Endothelial cell of umbilical vein (primary cell): ENCODE data around the gene RAB1A. TPM values are rescaled to one million over a fixed set of nuclear protein-coding genes. Genes with fewer than 3 reads are reported as not detected.

ENCODE experiments used
- BruUV-seq: library from RNA; stranded (reverse); fragments of 400-500 nt; replicated peaks from 2 replicates; lab custom pipeline; 2021; lab: Mats Ljungman, UMichigan
- CTCF ChIA-PET: fragments of 300-600, 350-600 bp; sonication (Branson Sonifier 250); formaldehyde crosslinking; loops from one replicate; lab custom pipeline; 2021; ENCODE audit warnings: antibody characterized with exemption, inconsistent platforms; lab: Charles Lee
- POLR2A ChIA-PET: fragments of 300-600, 350-600 bp; sonication (Branson Sonifier 250); formaldehyde crosslinking; loops from one replicate; lab custom pipeline; 2021; ENCODE audit warnings: antibody characterized with exemption, inconsistent platforms; lab: Charles Lee
- DNase-seq: peaks from one replicate; pipeline ENCODE4 v3.0.0-alpha.2; 2011; ENCODE audit warnings: low read depth, low spot score
- FAIRE-seq: peaks from 2 replicates; lab custom pipeline; 2011; peaks lifted over from hg19 to GRCh38; lab: Jason Lieb, UNC
- H2AFZ ChIP-seq: 2 replicates; pipeline ENCODE4 v1.6.0; 2012; ENCODE audit warnings: low read depth, low read length, control low read depth, inconsistent platforms
- H3K27ac ChIP-seq: 2 replicates; pipeline ENCODE4 v1.5.1; 2011; ENCODE audit warnings: low read depth, mild to moderate bottlenecking, control low read depth, low read length, moderate library complexity; ENCODE audit not compliant: insufficient read depth
- H3K27me3 ChIP-seq, 2 experiments: 2 replicates each; pipeline versions ENCODE4 v1.6.0 to v1.6.1; 2011; ENCODE audit warnings: low read length in 2 of 2, mixed read lengths in 1 of 2; ENCODE audit not compliant: control insufficient read depth in 2 of 2, insufficient read depth in 2 of 2
- H3K36me3 ChIP-seq, 2 experiments: 2 replicates in 1 of 2; 3 replicates in 1 of 2; pipeline ENCODE4 v1.5.1; 2011; ENCODE audit warnings: low read length in 2 of 2, mild to moderate bottlenecking in 1 of 2, moderate library complexity in 1 of 2; ENCODE audit not compliant: control insufficient read depth in 2 of 2, insufficient read depth in 2 of 2; ENCODE audit errors: extremely low read depth in 1 of 2
- H3K4me1 ChIP-seq: 3 replicates; pipeline ENCODE4 v1.5.1; 2011; ENCODE audit warnings: mild to moderate bottlenecking, low read length; ENCODE audit not compliant: control insufficient read depth, insufficient read depth; ENCODE audit errors: extremely low read depth
- H3K4me2 ChIP-seq: 2 replicates; pipeline ENCODE4 v1.6.1; 2011; ENCODE audit warnings: low read length, control low read depth, mixed read lengths; ENCODE audit not compliant: insufficient read depth
- H3K4me3 ChIP-seq, 3 experiments: fragments of 200-600 bp in 1 of 3; sonication (generic), shearing (Covaris generic) in 1 of 3; replicated peaks in 1 of 3; 2 replicates each; pipeline ENCODE4 v1.5.1; 2011 to 2016; ENCODE audit warnings: control low read depth in 3 of 3, low read length in 3 of 3, mild to moderate bottlenecking in 2 of 3, inconsistent platforms in 1 of 3, low read depth in 1 of 3, moderate library complexity in 1 of 3; ENCODE audit not compliant: insufficient read depth in 1 of 3
- H3K79me2 ChIP-seq: 2 replicates; pipeline ENCODE4 v1.6.0; 2012; ENCODE audit warnings: low read length, inconsistent platforms; ENCODE audit not compliant: control insufficient read depth, insufficient read depth
- H3K9ac ChIP-seq: replicated peaks from 2 replicates; pipeline ENCODE3; 2011; ENCODE audit warnings: low read length, control low read depth; ENCODE audit not compliant: insufficient read depth; ENCODE audit errors: extremely low read depth
- H3K9me1 ChIP-seq: replicated peaks from 3 replicates; pipeline ENCODE4 v1.6.0; 2011; ENCODE audit warnings: mild to moderate bottlenecking, low read length; ENCODE audit not compliant: control insufficient read depth, insufficient read depth; ENCODE audit errors: extremely low read depth
- H3K9me3 ChIP-seq: replicated peaks from 2 replicates; pipeline ENCODE4 v1.5.1; 2012; ENCODE audit warnings: low read length, inconsistent platforms; ENCODE audit not compliant: control insufficient read depth, insufficient read depth
- H4K20me1 ChIP-seq: replicated peaks from 2 replicates; pipeline ENCODE3; 2011; ENCODE audit warnings: mild to moderate bottlenecking, low read length; ENCODE audit not compliant: control insufficient read depth, insufficient read depth; ENCODE audit errors: extremely low read depth
- EZH2 ChIP-seq: IDR thresholded peaks from 2 replicates; pipeline ENCODE4 v1.6.1; 2012; ENCODE audit warnings: borderline replicate concordance, low read depth, mild to moderate bottlenecking, moderate library complexity, low read length, inconsistent platforms; ENCODE audit not compliant: severe bottlenecking
- FOS ChIP-seq: IDR thresholded peaks from 2 replicates; pipeline ENCODE4 v1.6.1; 2011; ENCODE audit warnings: mild to moderate bottlenecking, low read length, moderate library complexity, borderline replicate concordance; ENCODE audit not compliant: insufficient read depth
- GATA2 ChIP-seq: IDR thresholded peaks from 2 replicates; pipeline ENCODE4 v1.7.0; 2011; ENCODE audit warnings: low read depth, mild to moderate bottlenecking, moderate library complexity, mixed read lengths, low read length; ENCODE audit not compliant: insufficient read length, insufficient read depth
- JUN ChIP-seq: IDR thresholded peaks from 2 replicates; pipeline ENCODE4 v1.6.1; 2011; ENCODE audit warnings: borderline replicate concordance, low read depth; ENCODE audit not compliant: insufficient read length, insufficient read depth
- MYC ChIP-seq: IDR thresholded peaks from one replicate; pipeline ENCODE4 v1.6.1; 2011; ENCODE audit warnings: mild to moderate bottlenecking, low read depth, low read length
- POLR2A ChIP-seq: IDR thresholded peaks from 2 replicates; pipeline ENCODE4 v1.6.1; 2012; ENCODE audit warnings: low read depth, mild to moderate bottlenecking, control low read depth, low read length
- POLR2AphosphoS5 ChIP-seq: IDR thresholded peaks from 2 replicates; pipeline ENCODE4 v1.6.1; 2012; ENCODE audit warnings: low read depth, mild to moderate bottlenecking, control low read depth, low read length, moderate library complexity; ENCODE audit not compliant: insufficient read depth
- dilution Hi-C: fragments of 300-500 bp; cut with MboI; formaldehyde crosslinking; loops from one replicate; pipeline ENCODE4 v1.15.0; 2019; ENCODE audit warnings: low sequenced_read_pairs; ENCODE audit not compliant: extremely low pct_ligation_motif_present
- intact Hi-C: fragments of 100-400 bp; cut with micrococcal nuclease; formaldehyde crosslinking; loops from one replicate; pipeline ENCODE4 v1.10.0; 2022
- polyA plus RNA-seq, 4 experiments: library from polyadenylated mRNA; depleted of rRNA in 3 of 4; stranded (reverse) in 3 of 4; unstranded in 1 of 4; fragments of >200 nt; gene quantifications; 2 replicates each; pipeline versions ENCODE4 v1.2.1 to v1.2.3, GENCODE V29; 2011 to 2012; ENCODE audit warnings: missing spikeins in 1 of 4
- total RNA-seq: library from RNA; stranded (reverse); gene quantifications from 2 replicates; pipeline ENCODE4 v1.2.3, GENCODE V29; 2021
- TF ChIP-seq, protein P1 (sequence below), 2 donors: IDR thresholded peaks; 1 replicate in 1 of 2; 2 replicates in 1 of 2; pipeline ENCODE4 v1.5.1; 2011; ENCODE audit warnings: low read length in 2 of 2, mild to moderate bottlenecking in 2 of 2, moderate library complexity in 2 of 2, control low read depth in 1 of 2, inconsistent platforms in 1 of 2, low read depth in 1 of 2; ENCODE audit not compliant: insufficient read depth in 1 of 2; ENCODE audit errors: extremely low read depth in 1 of 2
- TF ChIP-seq, protein P2 (sequence below): IDR thresholded peaks from 2 replicates; pipeline ENCODE4 v1.6.1; 2011; ENCODE audit not compliant: insufficient read depth, insufficient read length

Gene RAB1A
- total and polyA plus RNA-seq, 2 donors (not counting 3 experiments of a cell fraction or from before 2014, with no cell fraction given): 121 to 176 TPM

DNA sequence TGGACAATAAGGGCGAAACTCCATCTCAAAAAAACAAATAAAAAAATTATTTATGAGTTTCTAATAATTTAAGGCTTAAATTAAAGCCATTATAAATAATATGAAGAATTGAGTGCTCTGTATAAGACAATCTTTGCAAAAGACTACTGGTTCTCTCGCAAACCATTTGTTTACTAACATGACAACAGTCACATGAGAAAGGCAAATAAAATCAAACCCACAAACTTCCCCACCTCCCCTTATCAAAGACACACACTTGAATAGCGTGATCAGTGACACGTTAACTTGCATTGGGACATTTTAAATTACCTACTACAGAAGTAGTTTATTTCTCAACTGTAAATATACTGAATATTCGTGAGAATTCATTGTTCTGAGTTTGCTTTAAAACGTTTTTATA is 21.1 kb downstream of the RAB1A start:
- Histone ChIP-seq H4K20me1 (peaks cover 23% of the 10 kb centered on the region), H3K27ac (no peak overlapping the region), H3K4me1 (no peaks in the 10 kb centered on the region), H3K36me3 (peaks cover 0 to 3% of the 10 kb centered on the region in 2 experiments), H3K4me3 (no peak overlapping the region), H3K27me3 (no peaks in the 10 kb centered on the region), H3K4me2 (no peak overlapping the region), H3K79me2 (peaks cover 98% of the 10 kb centered on the region), H3K9ac (no peak overlapping the region), H3K9me3 (no peaks in the 10 kb centered on the region), H3K9me1 (peaks cover 5% of the 10 kb centered on the region), H2AFZ (no peak overlapping the region)
- intact Hi-C loops: no loop called here
- no TSS peak for BruUV-seq
- FAIRE-seq (no peak), DNase-seq (no peak)
- CTCF ChIA-PET: no interaction called here
- dilution Hi-C loops: no loop called here
- TF ChIP-seq GATA2 (no peak), POLR2AphosphoS5 (no peak), FOS (no peak), POLR2A (no peak), EZH2 (no peak), MYC (no peak), JUN (no peak)
- TF ChIP-seq, protein P1, sequence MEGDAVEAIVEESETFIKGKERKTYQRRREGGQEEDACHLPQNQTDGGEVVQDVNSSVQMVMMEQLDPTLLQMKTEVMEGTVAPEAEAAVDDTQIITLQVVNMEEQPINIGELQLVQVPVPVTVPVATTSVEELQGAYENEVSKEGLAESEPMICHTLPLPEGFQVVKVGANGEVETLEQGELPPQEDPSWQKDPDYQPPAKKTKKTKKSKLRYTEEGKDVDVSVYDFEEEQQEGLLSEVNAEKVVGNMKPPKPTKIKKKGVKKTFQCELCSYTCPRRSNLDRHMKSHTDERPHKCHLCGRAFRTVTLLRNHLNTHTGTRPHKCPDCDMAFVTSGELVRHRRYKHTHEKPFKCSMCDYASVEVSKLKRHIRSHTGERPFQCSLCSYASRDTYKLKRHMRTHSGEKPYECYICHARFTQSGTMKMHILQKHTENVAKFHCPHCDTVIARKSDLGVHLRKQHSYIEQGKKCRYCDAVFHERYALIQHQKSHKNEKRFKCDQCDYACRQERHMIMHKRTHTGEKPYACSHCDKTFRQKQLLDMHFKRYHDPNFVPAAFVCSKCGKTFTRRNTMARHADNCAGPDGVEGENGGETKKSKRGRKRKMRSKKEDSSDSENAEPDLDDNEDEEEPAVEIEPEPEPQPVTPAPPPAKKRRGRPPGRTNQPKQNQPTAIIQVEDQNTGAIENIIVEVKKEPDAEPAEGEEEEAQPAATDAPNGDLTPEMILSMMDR (IDR thresholded peaks at IDR 0.05; ENCODE audit: extremely low read depth in 1 of 2, insufficient read depth in 1 of 2, low read depth in 1 of 2, low read length in 2 of 2): no peak
- TF ChIP-seq, protein P2, sequence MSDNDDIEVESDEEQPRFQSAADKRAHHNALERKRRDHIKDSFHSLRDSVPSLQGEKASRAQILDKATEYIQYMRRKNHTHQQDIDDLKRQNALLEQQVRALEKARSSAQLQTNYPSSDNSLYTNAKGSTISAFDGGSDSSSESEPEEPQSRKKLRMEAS: no peak
- POLR2A ChIA-PET: no interaction called here
